NCI-H2081 (cell line): ENCODE results near the gene GRIA2.

Source experiments
- DNase-seq, 2 experiments: peaks; one replicate each; lab custom pipeline; 2025; lab: John Stamatoyannopoulos, UW

Gene GRIA2

GRCh38 chr4:157265281-157265680 lies 44.8 kb downstream of the GRIA2 start:
- DNase-seq, result peak in 1 of 2 experiments; percentile 47

GRCh38 chr4:157270108-157270507 lies 49.6 kb downstream of the GRIA2 start:
- DNase-seq, result peak; percentile 12 to 66

DNA sequence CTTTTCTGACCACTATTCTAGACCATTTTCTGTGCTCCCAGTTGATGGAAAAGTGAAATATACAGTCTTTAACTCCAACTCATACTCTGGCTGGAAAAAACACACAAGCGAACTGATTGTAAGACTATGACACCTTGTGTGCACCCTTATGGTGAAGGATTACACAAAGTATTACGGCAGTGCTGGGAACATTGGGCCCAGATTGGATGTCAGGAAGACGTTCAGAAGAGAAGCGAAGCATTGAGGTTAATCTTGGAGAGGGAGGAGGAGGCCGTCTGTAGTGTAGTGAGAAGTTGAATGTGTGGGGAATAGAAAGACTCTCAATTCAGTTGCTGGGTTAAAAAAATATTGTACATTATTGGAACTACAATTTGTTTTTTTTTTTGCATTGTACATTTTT lies 50.0 kb downstream of the GRIA2 start:
- no peak for DNase-seq

DNA sequence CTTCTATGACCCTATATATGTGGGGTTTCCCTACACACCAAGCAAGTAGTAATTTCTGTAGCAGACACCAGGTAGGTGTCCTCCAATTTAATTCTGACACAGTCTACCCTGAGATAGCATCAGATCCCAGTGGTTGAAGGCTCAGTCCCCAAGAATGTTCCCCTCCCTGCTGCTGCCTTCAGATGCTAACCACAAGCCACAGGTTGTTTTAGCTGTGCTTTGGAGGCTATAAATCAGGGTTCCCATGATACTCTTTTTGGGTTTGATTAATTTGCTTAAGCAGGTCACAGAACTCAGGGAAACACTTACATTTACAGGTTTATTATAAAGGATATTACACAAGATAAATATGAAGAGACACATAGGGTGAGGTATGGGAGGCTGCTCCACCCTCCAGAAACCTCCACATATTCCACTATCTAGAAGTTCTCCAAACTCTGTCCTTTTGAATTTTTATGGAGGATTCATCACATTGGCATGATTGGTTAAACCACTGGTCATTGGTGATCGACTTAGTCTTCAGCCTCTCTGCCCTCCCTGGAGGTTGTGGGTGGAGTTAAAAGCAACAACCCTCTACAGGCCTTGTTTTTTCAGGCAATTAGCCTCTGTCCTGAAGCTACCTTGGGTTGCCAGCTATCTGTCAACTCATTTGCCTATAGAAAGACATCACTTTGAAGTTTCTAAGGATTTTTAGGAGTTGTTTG lies 50.8 kb downstream of the GRIA2 start:
- no peak for DNase-seq

- DNase-seq, result no peak
Observed at GRCh38 chr4:157280673-157281072, 60.1 kb downstream of the GRIA2 start.

DNA sequence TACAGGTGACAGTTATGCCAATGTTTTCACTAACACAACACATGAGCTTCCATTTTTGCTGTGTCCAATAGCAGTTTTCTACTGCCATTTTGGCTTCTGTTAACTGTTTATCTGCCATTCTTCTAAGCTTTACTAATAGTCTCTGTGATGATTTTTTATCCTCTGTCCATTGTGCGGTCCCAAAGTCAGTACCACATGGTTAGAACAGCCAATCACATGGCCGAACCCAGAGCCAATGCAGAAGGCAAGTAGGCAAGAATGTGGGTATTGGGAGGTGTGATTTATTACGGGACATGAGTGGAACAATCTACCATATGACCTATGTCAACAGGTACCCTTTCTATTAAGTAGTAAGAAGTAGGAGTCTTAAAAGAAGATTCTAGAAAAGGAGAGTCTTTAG lies 61.5 kb downstream of the GRIA2 start:
- no peak for DNase-seq

DNA sequence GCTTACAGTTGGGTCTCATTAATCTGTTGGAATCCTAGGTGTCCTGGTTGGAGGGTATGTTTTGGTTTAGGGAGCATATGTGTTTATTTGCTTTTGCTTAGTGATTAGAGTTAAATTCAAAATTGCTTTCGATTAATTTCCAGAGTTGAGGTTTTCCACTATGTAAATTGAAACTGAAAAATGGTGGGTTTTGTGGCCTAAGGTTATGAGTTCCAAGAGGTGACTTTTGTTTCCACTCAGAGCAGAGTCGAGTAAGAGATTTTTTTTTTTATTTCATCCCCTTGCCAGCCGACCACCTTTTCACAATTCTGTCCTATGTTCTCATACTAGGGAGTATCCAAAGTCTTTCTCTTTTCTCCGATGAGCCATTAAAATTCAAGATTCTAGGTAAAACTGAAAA lies 66.9 kb downstream of the GRIA2 start:
- no peak for DNase-seq

DNA sequence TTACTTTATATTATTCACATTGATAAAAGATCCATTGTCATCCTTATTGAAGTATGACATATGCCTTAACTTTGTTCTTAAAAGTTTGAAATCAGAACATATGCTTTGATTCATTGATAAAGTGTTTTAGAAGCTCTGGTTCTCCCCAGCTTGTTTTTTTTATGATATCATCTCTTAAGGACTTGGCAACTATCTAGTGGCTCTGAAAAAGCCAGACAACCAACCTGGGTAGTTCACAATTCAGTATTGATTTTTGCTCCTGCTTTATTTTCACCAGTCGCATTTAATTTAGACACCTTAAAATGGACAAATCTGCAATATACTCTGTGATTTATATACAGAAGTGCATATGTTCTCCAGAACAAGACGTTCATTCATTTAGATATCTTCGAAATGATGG lies 70.1 kb downstream of the GRIA2 start:
- no peak for DNase-seq

GRCh38 chr4:157291071-157291470 lies 70.5 kb downstream of the GRIA2 start:
- DNase-seq, result peak in 1 of 2 experiments; percentile 21

DNA sequence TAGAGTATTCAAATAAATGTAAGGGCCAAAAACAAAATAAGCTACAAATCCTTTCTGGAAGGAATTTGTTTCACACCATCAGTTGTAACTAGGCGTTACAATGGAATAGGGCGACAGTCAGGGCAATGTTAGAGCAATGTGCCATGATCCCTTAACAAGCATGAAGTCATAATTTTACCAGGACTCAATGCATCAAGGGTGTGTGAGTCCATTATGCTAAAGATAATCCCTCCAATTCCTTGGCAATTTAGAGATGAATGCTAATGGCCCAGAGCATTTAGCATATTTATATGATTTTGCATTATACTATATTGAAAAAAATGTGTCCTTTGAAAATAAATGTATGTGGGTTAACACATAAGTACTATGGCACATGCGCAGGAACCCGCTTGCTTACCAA lies 73.1 kb downstream of the GRIA2 start:
- peak in 1 of 2 experiments; percentile 33 for DNase-seq

- DNase-seq, result peak in 1 of 2 experiments; percentile 75
Observed at GRCh38 chr4:157294575-157294974, 74.0 kb downstream of the GRIA2 start.

DNA sequence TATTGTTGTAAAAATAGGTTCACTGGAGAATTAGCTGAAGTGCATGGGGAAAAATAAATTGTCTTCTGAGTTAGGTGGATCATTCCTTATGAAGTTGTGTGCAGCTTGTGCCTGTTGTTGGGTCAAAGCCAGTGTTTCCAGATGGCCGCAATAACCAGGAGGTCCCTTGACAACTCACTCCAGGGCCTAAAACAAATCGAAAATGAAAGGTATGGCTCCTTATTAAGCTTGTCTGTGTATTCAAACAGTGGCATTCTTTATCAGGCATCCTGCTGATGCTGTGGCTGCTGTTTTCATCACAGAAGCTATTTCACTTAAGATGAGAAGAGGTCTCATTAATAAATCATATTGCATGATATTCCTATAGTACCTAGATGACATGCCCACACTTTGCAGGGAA lies 80.2 kb downstream of the GRIA2 start:
- peak; percentile 55 to 79 for DNase-seq

DNA sequence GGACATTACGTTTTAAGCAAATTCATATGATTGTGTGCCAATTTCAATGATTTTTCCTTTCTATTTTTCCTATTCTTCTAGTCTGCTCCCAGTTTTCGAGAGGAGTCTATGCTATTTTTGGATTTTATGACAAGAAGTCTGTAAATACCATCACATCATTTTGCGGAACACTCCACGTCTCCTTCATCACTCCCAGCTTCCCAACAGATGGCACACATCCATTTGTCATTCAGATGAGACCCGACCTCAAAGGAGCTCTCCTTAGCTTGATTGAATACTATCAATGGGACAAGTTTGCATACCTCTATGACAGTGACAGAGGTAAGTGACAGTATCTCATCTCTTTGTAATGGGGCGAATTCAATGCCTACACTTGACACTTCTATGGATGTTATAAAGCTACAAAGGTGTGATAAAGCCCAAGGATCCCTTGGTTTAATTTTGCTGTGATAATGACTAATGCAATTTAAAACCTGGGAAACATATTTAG lies 83.0 kb downstream of the GRIA2 start:
- no peak for DNase-seq

DNA sequence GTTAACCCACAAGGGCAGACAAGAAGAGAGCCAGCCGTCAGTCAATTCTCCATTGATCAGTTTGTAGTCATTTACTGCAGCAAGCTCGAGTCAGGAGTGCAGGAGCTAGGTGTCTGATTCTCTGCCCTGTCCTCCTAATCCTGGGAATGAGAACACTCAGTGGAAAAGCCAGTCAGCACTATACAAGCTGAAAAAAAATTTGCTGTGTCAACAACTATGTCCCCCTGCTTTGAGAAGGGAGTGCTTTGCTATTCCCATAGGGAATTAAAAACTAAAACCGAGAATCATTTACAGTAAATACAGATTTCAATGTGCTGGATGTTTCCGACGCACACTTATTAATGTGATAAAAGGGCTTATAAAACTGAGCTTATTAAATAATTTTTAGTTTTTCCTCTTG lies 84.2 kb downstream of the GRIA2 start:
- no peak for DNase-seq

DNA sequence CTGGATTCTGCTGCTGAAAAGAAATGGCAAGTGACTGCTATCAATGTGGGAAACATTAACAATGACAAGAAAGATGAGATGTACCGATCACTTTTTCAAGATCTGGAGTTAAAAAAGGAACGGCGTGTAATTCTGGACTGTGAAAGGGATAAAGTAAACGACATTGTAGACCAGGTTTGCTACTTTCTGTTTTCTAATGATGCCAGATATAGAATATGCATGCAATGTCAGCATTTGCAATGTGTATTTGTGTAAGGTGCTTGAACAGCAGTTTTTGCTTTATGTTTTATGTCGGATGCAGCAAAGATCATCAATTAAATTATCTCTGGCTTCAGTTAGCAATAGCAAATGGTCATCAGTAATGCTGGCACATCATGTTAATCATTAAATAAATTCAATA lies 92.2 kb downstream of the GRIA2 start:
- no peak for DNase-seq

DNA sequence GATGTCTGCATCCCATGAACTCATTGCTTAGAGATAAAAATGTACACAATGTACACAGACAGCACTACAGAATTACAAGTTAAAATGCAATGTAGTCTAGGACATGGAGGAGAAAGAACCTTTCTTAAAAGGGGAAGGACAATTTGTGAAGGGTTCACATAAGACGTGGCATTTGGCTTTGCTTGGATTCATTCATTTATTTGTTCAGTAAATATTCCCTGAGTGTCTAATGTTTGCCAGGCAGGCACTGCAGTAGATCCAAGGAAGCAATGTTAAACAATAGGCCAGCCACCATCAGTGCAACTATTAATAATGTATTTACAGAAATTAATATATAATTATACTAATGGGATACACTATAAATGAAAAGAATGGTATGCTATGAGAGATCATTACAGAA lies 94.4 kb downstream of the GRIA2 start:
- no peak for DNase-seq

DNA sequence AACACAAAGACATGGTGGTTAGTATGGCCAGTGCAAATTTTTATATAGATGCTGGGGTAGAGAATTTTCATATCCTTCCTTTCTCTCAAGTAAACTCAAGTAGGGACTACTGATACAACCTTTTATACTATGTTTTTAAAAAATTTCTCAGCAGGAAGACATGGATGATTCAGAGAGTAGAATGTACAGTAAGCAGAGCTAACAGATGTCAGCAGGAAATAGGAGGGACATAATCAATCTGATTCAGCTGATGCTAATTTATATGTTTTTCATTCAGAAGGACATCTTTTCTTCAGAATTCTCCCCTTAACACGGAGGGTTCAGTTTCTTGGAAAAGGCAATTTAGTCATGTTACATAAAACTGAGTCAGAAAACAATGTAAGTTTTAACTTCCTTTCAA lies 95.4 kb downstream of the GRIA2 start:
- DNase-seq, result no peak

GRCh38 chr4:157320092-157320491 lies 99.6 kb downstream of the GRIA2 start:
- DNase-seq, result no peak

GRCh38 chr4:157327666-157328065 lies 107.1 kb downstream of the GRIA2 start:
- DNase-seq, result no peak

- no peak for DNase-seq
Observed at GRCh38 chr4:157357887-157358286, 137.4 kb downstream of the GRIA2 start.

GRCh38 chr4:157358439-157358838 lies 137.9 kb downstream of the GRIA2 start:
- DNase-seq, result no peak

- DNase-seq, result no peak
Observed at GRCh38 chr4:157358851-157359250, 138.3 kb downstream of the GRIA2 start.

- DNase-seq, result no peak
Observed at GRCh38 chr4:157363360-157363759, 142.8 kb downstream of the GRIA2 start.

DNA sequence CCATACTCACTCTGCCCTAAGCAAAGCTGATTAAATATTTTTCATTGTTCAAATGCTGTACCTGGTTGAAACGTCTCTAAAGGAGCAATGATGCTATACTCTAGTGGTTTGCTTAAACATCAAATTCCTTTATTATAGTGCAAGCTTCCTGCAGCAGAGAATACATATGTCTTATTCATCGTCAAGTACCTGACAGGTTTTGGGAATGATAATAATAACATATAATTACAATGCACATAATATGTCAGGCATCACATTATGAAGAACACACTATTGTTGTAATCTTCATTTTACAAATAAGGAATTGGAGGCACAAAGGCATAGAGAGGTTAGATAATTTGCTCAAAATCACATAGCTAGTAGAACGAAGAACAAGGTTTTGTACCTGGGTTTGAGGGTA lies 151.6 kb downstream of the GRIA2 start:
- peak; percentile 57 to 89 for DNase-seq
